ENCODE data around the gene AOPEP.

- TF ChIP-seq CTCF (IDR thresholded peaks at IDR 0.05) (no peak), ZFP36 (IDR thresholded peaks at IDR 0.05; ENCODE audit: borderline replicate concordance, partially characterized antibody) (no peak), CHD4 (IDR thresholded peaks at IDR 0.05; ENCODE audit: borderline replicate concordance) (no peak), MAFK (IDR thresholded peaks at IDR 0.05; ENCODE audit: partially characterized antibody) (no peak), JUNB (IDR thresholded peaks at IDR 0.05) (no peak), REST (IDR thresholded peaks at IDR 0.05) (no peak), EP300 (IDR thresholded peaks at IDR 0.05) (no peak), CBX8 (IDR thresholded peaks at IDR 0.05) (no peak), MAX (IDR thresholded peaks at IDR 0.05) (no peak), GATA3 (IDR thresholded peaks at IDR 0.05; ENCODE audit: borderline replicate concordance) (no peak), MAZ (IDR thresholded peaks at IDR 0.05; ENCODE audit: borderline replicate concordance, low read depth, low read length) (no peak)
Measured at GRCh38 chr9:94985649-94986048, 259.1 kb downstream of the AOPEP start.
